Activated effector memory CD4-positive, alpha-beta T cell treated with Interleukin-2 at 50 U/mL for 16 hours (primary cell): ENCODE measurements around the gene FICD.
A peak's percentile ranks its signal among the peaks of the same experiment; 100 is the strongest.

Experiments used
- DNase-seq: peaks from one replicate; pipeline ENCODE4 v3.0.0-alpha.2; 2020

FICD gene

DNA sequence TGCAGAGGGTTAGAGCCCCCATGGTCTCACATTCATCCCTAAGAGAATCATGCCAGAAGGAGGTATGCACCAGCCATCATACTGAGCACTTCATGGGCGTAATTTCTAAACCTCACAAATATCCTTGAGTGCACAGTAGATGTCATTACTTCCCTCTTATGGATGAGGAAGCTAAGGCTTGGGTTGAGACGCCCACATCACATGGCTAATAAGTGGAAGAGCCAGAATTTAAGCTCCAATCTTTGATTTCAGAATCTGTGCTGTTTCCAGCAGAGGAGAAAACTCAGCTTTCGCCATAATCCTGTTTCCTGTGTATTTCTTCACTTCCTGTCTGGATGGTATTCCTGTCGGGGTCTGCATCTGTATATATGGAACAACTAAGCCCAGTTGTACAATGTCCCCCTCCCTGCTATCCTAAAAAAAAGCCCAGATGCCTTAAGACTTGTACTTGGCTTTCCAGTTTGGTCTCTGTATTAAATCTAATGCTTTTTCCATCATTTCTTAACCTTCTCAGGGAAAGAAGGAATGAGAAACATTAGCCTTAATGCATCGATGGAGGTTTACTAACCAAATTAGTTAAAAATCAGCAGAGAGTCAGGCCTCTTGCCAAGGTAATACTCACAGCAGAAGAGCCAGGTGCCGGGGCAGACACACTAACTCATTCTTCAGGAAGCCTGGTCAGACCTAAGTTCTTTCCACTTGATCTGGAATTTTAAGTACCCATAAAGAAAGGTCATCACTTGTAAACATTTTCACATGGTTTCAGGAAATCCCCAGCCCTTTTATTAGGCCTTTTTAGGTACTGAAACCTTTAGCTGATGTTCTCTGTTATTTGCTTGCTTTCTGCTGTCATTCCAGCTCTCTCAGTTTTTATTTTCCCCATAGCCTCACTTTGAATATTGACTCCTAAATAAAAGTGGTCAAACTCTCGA is 52.6 kb downstream of the FICD start:
- no peak for DNase-seq

DNA sequence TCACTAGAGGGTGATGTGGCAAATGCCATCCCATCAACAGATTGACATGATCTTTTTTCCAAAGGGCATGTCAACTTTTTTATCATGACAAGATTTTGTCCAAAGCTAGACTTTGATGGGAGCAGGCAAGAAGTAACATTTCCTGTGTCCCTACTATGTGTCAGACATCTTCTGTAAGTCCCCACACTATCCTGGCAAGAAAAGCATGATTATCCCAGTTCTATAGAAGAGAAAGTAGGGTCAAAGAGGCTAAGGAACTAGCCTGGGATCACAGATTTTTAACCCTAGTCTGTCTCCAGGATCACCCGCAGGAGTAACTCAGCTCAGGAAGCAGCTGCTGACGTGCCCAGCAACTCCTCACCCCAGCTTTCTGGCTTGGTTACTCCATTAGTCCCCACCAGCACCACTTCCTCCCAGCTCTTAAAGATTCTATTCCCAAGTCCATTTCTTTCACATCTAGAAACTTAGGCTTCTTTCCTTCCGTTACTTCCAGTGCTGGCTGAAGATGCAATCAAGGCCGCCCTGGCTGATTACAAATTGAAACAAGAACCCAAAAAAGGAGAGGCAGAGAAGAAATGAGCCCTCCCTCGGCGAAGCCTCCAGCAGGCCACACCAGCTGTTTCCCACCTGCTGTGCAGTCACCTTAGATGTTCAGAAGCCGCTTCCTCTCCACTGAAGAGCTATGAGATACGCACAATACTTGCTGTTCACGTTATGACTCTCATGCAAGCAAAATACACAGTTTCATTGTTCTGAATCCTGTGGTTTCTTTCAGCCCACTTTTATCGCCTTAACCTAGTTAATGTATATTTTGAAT is 53.5 kb downstream of the FICD start:
- peak; percentile 50 for DNase-seq
